ENCODE results near the gene UNC13D. TPM values are rescaled to one million over a fixed set of nuclear protein-coding genes. Genes with fewer than 3 reads are reported as not detected.
A peak's percentile ranks its signal among the peaks of the same experiment; 100 is the strongest.
"Not testable (repeated sequence)": the region's sequence is repeated elsewhere in the genome, so short reads cannot be mapped to it uniquely, and the experiment has no call there.

Gene UNC13D
- total RNA-seq, 1 donor from 2014 or later, result 3.1 TPM

GRCh38 chr17:75856062-75856756 is 12.0 kb upstream of the UNC13D start:
- Mint-ChIP-seq H3K9me3 (no peaks in the 10 kb centered on the region), H3K27me3 (ENCODE audit: low read depth) (no peaks in the 10 kb centered on the region), H3K4me3 (no peak overlapping the region), H3K36me3 (ENCODE audit: low read depth) (no peaks in the 10 kb centered on the region), H3K27ac (ENCODE audit: unreplicated experiment) (peak overlapping the region; percentile 79), H3K4me1 (peaks cover 13% of the 10 kb centered on the region)
- peak; percentile 55 for DNase-seq (ENCODE audit: low read depth, low spot score)
- TF ChIP-seq, protein P1, sequence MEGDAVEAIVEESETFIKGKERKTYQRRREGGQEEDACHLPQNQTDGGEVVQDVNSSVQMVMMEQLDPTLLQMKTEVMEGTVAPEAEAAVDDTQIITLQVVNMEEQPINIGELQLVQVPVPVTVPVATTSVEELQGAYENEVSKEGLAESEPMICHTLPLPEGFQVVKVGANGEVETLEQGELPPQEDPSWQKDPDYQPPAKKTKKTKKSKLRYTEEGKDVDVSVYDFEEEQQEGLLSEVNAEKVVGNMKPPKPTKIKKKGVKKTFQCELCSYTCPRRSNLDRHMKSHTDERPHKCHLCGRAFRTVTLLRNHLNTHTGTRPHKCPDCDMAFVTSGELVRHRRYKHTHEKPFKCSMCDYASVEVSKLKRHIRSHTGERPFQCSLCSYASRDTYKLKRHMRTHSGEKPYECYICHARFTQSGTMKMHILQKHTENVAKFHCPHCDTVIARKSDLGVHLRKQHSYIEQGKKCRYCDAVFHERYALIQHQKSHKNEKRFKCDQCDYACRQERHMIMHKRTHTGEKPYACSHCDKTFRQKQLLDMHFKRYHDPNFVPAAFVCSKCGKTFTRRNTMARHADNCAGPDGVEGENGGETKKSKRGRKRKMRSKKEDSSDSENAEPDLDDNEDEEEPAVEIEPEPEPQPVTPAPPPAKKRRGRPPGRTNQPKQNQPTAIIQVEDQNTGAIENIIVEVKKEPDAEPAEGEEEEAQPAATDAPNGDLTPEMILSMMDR (conservative IDR thresholded peaks at IDR 0.05), result no peak

- DNase-seq (ENCODE audit: low read depth, low spot score), result peak; percentile 95
- Mint-ChIP-seq H3K27ac (ENCODE audit: unreplicated experiment) (peak within 1 kb of the TSS; percentile 94), H3K4me1 (peaks cover 13% of the 10 kb centered on the region), H3K9me3 (no peaks in the 10 kb centered on the region), H3K4me3 (no peak within 1 kb of the TSS), H3K36me3 (ENCODE audit: low read depth) (no peaks in the 10 kb centered on the region), H3K27me3 (ENCODE audit: low read depth) (no peaks in the 10 kb centered on the region)
- TF ChIP-seq, protein P1 (conservative IDR thresholded peaks at IDR 0.05), result peak; percentile 60
Measured at GRCh38 chr17:75855310-75856061, 11.3 kb upstream of the UNC13D start, which contains the start of gene WBP2. Gene WBP2, minus strand, starts transcription at chr17:75855335. Its CDS starts 38 bp downstream, at chr17:75855297.

GRCh38 chr17:75854881-75855309 is 10.7 kb upstream of the UNC13D start:
- H3K9me3 Mint-ChIP-seq, result no peaks in the 10 kb centered on the region
- H3K27me3 Mint-ChIP-seq (ENCODE audit: low read depth), result no peaks in the 10 kb centered on the region
- no peak for DNase-seq (ENCODE audit: low read depth, low spot score)
- H3K4me3 Mint-ChIP-seq, result no peak overlapping the region
- H3K27ac Mint-ChIP-seq (ENCODE audit: unreplicated experiment), result no peak overlapping the region
- TF ChIP-seq, protein P1 (conservative IDR thresholded peaks at IDR 0.05), result no peak
- H3K4me1 Mint-ChIP-seq, result peaks cover 13% of the 10 kb centered on the region
- no peaks in the 10 kb centered on the region for H3K36me3 Mint-ChIP-seq (ENCODE audit: low read depth)

GRCh38 chr17:75854101-75854748 is 10.0 kb upstream of the UNC13D start:
- no peak for DNase-seq (ENCODE audit: low read depth, low spot score)
- H3K36me3 Mint-ChIP-seq (ENCODE audit: low read depth), result no peaks in the 10 kb centered on the region
- no peaks in the 10 kb centered on the region for H3K27me3 Mint-ChIP-seq (ENCODE audit: low read depth)
- no peak overlapping the region for H3K4me3 Mint-ChIP-seq
- no peaks in the 10 kb centered on the region for H3K9me3 Mint-ChIP-seq
- H3K4me1 Mint-ChIP-seq, result peaks cover 13% of the 10 kb centered on the region
- peak overlapping the region; percentile 94 for H3K27ac Mint-ChIP-seq (ENCODE audit: unreplicated experiment)
- TF ChIP-seq, protein P1 (conservative IDR thresholded peaks at IDR 0.05), result no peak

- peaks cover under 1% of the 10 kb centered on the region for H3K36me3 Mint-ChIP-seq (ENCODE audit: low read depth)
- TF ChIP-seq, protein P1 (conservative IDR thresholded peaks at IDR 0.05), result no peak
- H3K9me3 Mint-ChIP-seq, result no peaks in the 10 kb centered on the region
- H3K4me1 Mint-ChIP-seq, result peaks cover 13% of the 10 kb centered on the region
- no peak overlapping the region for H3K27ac Mint-ChIP-seq (ENCODE audit: unreplicated experiment)
- H3K27me3 Mint-ChIP-seq (ENCODE audit: low read depth), result no peaks in the 10 kb centered on the region
- H3K4me3 Mint-ChIP-seq, result peak overlapping the region; percentile 72
- no peak for DNase-seq (ENCODE audit: low read depth, low spot score)
Measured at GRCh38 chr17:75853433-75853832, 9.2 kb upstream of the UNC13D start.

- not testable (repeated sequence) for DNase-seq (ENCODE audit: low read depth, low spot score); H3K27ac Mint-ChIP-seq (ENCODE audit: unreplicated experiment); H3K27me3 Mint-ChIP-seq (ENCODE audit: low read depth); H3K9me3 Mint-ChIP-seq; H3K36me3 Mint-ChIP-seq (ENCODE audit: low read depth)
- H3K4me1 Mint-ChIP-seq, result peaks cover 13% of the 10 kb centered on the region
- H3K4me3 Mint-ChIP-seq, result peak overlapping the region; percentile 49
Measured at GRCh38 chr17:75851693-75851991, 7.4 kb upstream of the UNC13D start.
